ENCODE data around the gene RASGRP4.

The RASGRP4 gene

DNA sequence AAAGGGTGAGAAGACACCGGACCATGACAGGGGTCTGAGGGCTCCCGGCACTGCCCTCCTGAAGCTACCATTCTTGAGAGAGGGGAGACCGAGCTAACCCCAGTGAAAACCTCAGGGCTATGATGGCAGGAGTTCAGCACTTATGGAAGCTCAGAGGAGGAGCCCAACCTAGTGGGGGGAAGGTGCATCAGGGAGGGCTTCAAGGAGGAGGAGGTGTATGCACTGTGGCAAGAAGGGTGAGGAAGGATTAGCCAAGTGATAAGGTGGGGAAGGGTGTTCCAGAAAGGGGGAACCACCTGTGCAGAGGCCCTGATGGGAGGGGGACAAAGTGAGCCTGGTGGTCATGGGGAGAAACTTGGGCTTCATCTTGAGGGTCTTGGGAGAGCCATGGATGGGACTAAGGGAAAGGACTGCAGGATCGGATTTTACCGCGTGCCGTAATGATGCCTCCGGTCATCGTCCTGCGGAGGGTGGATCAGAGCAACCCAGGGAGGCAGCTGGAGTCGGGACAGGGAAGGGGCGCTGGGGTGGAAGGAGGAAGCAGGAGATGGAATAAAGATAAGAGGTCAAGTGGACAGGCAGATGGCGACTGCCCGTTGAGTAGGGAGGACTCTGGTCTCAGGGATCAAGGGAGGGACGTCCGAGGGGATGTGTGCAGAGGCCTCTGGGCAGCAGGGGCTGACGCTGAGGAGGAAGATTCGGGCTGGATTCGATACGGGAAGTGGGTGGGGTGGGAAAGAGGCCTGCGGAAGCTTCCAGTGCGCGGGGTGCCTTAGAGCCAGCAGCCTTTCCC, 65.0 kb downstream of the RASGRP4 start:
- H3K9me3 ChIP-seq (ENCODE audit: control insufficient read depth, low read depth, low read length): no peaks in the 10 kb centered on the region
- no peaks in the 10 kb centered on the region for H3K4me1 ChIP-seq (ENCODE audit: control insufficient read depth, low read depth, low read length)
- peak overlapping the region; percentile 89 for H3K4me3 ChIP-seq (ENCODE audit: low read length)
- H3K27me3 ChIP-seq (ENCODE audit: control insufficient read depth, insufficient read depth, low read length): peaks cover 37% of the 10 kb centered on the region
- no peaks in the 10 kb centered on the region for H3K36me3 ChIP-seq (ENCODE audit: control insufficient read depth, low read depth, low read length)
- no peak overlapping the region for H3K9ac ChIP-seq (ENCODE audit: low read length)
- no peak overlapping the region for H3K27ac ChIP-seq (ENCODE audit: low read length)

DNA sequence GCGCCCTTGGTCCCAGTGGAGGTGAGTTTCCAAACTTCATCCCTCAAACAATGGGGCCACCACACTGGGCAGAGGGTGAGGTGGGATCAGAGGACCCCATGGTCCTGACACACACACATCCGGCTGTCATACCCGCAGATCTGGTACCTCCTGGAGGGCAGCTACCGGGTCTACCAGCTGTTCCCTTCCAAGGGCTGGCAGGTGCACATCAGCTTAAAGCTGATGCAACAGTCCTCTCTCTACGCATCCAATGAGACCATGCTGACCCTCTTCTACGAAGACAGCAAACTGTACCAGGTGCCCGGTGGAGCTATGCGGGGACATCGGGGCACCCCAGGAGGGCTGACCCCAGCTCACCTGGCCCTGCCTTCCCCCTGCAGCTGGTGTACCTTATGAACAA, 65.7 kb downstream of the RASGRP4 start:
- Histone ChIP-seq H3K27me3 (ENCODE audit: control insufficient read depth, insufficient read depth, low read length) (peaks cover 37% of the 10 kb centered on the region), H3K9me3 (ENCODE audit: control insufficient read depth, low read depth, low read length) (no peaks in the 10 kb centered on the region), H3K9ac (ENCODE audit: low read length) (no peak overlapping the region), H3K4me3 (ENCODE audit: low read length) (no peak overlapping the region), H3K4me1 (ENCODE audit: control insufficient read depth, low read depth, low read length) (no peaks in the 10 kb centered on the region), H3K27ac (ENCODE audit: low read length) (no peak overlapping the region), H3K36me3 (ENCODE audit: control insufficient read depth, low read depth, low read length) (no peaks in the 10 kb centered on the region)

DNA sequence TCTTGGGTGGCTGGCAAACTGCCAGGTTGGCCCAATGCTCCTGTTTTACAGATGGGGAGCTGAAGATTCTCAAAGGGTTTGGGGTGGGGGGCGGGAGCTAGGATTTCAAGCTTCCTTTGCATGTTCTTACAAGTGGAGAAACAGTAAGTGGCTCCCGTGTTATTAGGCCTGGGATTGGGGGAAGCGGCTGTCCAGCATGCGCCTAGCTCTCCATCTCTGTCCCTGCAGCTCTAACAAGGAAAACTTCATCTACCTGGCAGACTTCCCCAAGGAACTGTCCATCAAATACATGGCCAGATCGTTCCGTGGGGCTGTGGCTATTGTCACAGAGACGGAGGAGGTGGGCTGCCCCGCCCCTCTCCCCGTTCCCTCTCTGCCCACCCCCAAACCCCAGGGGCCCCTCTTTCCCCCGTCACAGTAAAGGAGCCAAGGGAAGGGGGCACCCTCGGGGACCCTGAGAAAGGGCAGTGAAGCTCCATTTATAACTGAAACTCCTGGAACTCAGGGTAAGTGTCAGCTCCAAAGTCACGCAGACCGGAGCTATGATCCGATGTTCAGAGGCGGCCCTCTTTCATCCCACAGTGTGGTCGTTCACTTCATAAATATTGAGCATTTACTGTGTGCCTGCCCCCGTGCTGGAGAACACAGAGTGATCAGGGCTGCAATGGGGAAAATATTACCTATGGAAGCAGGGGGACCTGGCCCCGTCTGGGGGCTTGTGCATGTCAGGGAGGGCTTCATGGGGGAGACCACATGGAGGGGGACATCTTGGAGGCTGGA, 66.6 kb downstream of the RASGRP4 start:
- H3K9me3 ChIP-seq (ENCODE audit: control insufficient read depth, low read depth, low read length): no peaks in the 10 kb centered on the region
- H3K4me3 ChIP-seq (ENCODE audit: low read length): no peak overlapping the region
- H3K4me1 ChIP-seq (ENCODE audit: control insufficient read depth, low read depth, low read length): no peaks in the 10 kb centered on the region
- H3K36me3 ChIP-seq (ENCODE audit: control insufficient read depth, low read depth, low read length): no peaks in the 10 kb centered on the region
- no peak overlapping the region for H3K27ac ChIP-seq (ENCODE audit: low read length)
- no peak overlapping the region for H3K9ac ChIP-seq (ENCODE audit: low read length)
- peaks cover 37% of the 10 kb centered on the region for H3K27me3 ChIP-seq (ENCODE audit: control insufficient read depth, insufficient read depth, low read length)
